ENCODE measurements around the gene PBX3. TPM values are rescaled to one million over a fixed set of nuclear protein-coding genes. Genes with fewer than 3 reads are reported as not detected.

Gene PBX3
- total RNA-seq, 1 donor from 2014 or later: 71.6 TPM

DNA sequence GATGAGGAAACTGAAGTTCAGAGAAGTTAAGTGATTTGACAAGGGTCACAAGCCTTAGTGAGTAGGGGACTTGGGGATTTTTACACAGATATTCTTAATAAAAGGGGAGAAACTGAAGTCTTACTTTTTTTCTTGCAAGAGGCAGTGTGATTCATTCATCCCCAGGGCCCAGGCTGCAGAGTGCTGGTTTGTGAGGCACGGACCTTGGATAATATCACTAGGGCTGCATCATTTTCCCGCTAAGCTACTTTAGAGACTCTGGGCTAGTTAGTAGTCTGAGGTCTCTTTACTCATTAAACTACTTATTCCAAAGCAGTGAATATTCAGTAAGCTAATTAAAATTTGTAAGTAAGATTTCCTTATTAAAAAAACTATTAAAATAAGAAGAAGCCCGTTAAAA lies 195.0 kb downstream of the PBX3 start:
- H3K36me3 Mint-ChIP-seq (ENCODE audit: low read depth): peaks cover 40% of the 10 kb centered on the region
- H3K4me1 Mint-ChIP-seq: no peaks in the 10 kb centered on the region
- no peak for DNase-seq (ENCODE audit: low read depth, low spot score)
- peaks cover 14% of the 10 kb centered on the region for H3K9me3 Mint-ChIP-seq
- H3K4me3 Mint-ChIP-seq: no peak overlapping the region
- H3K27me3 Mint-ChIP-seq (ENCODE audit: low read depth): no peaks in the 10 kb centered on the region
- TF ChIP-seq, protein P1, sequence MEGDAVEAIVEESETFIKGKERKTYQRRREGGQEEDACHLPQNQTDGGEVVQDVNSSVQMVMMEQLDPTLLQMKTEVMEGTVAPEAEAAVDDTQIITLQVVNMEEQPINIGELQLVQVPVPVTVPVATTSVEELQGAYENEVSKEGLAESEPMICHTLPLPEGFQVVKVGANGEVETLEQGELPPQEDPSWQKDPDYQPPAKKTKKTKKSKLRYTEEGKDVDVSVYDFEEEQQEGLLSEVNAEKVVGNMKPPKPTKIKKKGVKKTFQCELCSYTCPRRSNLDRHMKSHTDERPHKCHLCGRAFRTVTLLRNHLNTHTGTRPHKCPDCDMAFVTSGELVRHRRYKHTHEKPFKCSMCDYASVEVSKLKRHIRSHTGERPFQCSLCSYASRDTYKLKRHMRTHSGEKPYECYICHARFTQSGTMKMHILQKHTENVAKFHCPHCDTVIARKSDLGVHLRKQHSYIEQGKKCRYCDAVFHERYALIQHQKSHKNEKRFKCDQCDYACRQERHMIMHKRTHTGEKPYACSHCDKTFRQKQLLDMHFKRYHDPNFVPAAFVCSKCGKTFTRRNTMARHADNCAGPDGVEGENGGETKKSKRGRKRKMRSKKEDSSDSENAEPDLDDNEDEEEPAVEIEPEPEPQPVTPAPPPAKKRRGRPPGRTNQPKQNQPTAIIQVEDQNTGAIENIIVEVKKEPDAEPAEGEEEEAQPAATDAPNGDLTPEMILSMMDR (conservative IDR thresholded peaks at IDR 0.05): no peak
- H3K27ac Mint-ChIP-seq (ENCODE audit: unreplicated experiment): no peak overlapping the region

GRCh38 chr9:125943831-125944230 lies 196.7 kb downstream of the PBX3 start:
- H3K4me3 Mint-ChIP-seq: no peak overlapping the region
- no peak overlapping the region for H3K27ac Mint-ChIP-seq (ENCODE audit: unreplicated experiment)
- no peaks in the 10 kb centered on the region for H3K27me3 Mint-ChIP-seq (ENCODE audit: low read depth)
- peaks cover 34% of the 10 kb centered on the region for H3K36me3 Mint-ChIP-seq (ENCODE audit: low read depth)
- TF ChIP-seq, protein P1 (conservative IDR thresholded peaks at IDR 0.05): no peak
- no peak for DNase-seq (ENCODE audit: low read depth, low spot score)
- H3K9me3 Mint-ChIP-seq: peaks cover 14% of the 10 kb centered on the region
- no peaks in the 10 kb centered on the region for H3K4me1 Mint-ChIP-seq

- no peak for DNase-seq (ENCODE audit: low read depth, low spot score)
- Mint-ChIP-seq H3K36me3 (ENCODE audit: low read depth) (peaks cover 27% of the 10 kb centered on the region), H3K27ac (ENCODE audit: unreplicated experiment) (no peak overlapping the region), H3K4me1 (peaks cover 9% of the 10 kb centered on the region), H3K4me3 (no peak overlapping the region), H3K9me3 (peaks cover 14% of the 10 kb centered on the region), H3K27me3 (ENCODE audit: low read depth) (no peaks in the 10 kb centered on the region)
- TF ChIP-seq, protein P1 (conservative IDR thresholded peaks at IDR 0.05): no peak
Measured at GRCh38 chr9:125946397-125946796, 199.2 kb downstream of the PBX3 start.

GRCh38 chr9:125948887-125949596 lies 201.9 kb downstream of the PBX3 start:
- Mint-ChIP-seq H3K4me1 (peaks cover 9% of the 10 kb centered on the region), H3K27me3 (ENCODE audit: low read depth) (no peaks in the 10 kb centered on the region), H3K27ac (ENCODE audit: unreplicated experiment) (no peak overlapping the region), H3K4me3 (no peak overlapping the region), H3K9me3 (peaks cover 14% of the 10 kb centered on the region), H3K36me3 (ENCODE audit: low read depth) (peaks cover 23% of the 10 kb centered on the region)
- TF ChIP-seq, protein P1 (conservative IDR thresholded peaks at IDR 0.05): no peak
- DNase-seq (ENCODE audit: low read depth, low spot score): no peak

- peaks cover 18% of the 10 kb centered on the region for H3K36me3 Mint-ChIP-seq (ENCODE audit: low read depth)
- no peaks in the 10 kb centered on the region for H3K27me3 Mint-ChIP-seq (ENCODE audit: low read depth)
- TF ChIP-seq, protein P1 (conservative IDR thresholded peaks at IDR 0.05): no peak
- no peak overlapping the region for H3K27ac Mint-ChIP-seq (ENCODE audit: unreplicated experiment)
- DNase-seq (ENCODE audit: low read depth, low spot score): no peak
- peaks cover 9% of the 10 kb centered on the region for H3K4me1 Mint-ChIP-seq
- H3K4me3 Mint-ChIP-seq: no peak overlapping the region
- peaks cover 12% of the 10 kb centered on the region for H3K9me3 Mint-ChIP-seq
Measured at GRCh38 chr9:125949703-125950460, 202.7 kb downstream of the PBX3 start.
